Sigmoid colon (tissue), 4 donors: ENCODE results near the gene HTATIP2.
A peak's percentile ranks its signal among the peaks of the same experiment; 100 is the strongest.

Source experiments
- CTCF ChIP-seq, 4 experiments: fragments of 450-650 bp in 3 of 4; fragments of 200-600 bp in 1 of 4; IDR thresholded peaks; one replicate each; pipeline ENCODE4 v1.5.1; 2016 to 2019; ENCODE audit warnings: antibody characterized with exemption in 4 of 4, mild to moderate bottlenecking in 3 of 4, moderate library complexity in 2 of 4
- EP300 ChIP-seq, 4 donors: sonication (generic); formaldehyde crosslinking; IDR thresholded peaks; one replicate each; pipeline ENCODE4 v1.6.1; 2017; ENCODE audit warnings: antibody characterized with exemption in 4 of 4
- POLR2A ChIP-seq, 2 donors: fragments of 450-650 bp; IDR thresholded peaks; one replicate each; pipeline ENCODE4 v1.6.1; 2016; ENCODE audit warnings: antibody characterized with exemption in 2 of 2, mild to moderate bottlenecking in 2 of 2, moderate library complexity in 2 of 2
- POLR2AphosphoS5 ChIP-seq, 4 donors: sonication (generic); formaldehyde crosslinking; IDR thresholded peaks; one replicate each; pipeline ENCODE4 v1.6.1; 2017; ENCODE audit warnings: antibody characterized with exemption in 4 of 4

DNA sequence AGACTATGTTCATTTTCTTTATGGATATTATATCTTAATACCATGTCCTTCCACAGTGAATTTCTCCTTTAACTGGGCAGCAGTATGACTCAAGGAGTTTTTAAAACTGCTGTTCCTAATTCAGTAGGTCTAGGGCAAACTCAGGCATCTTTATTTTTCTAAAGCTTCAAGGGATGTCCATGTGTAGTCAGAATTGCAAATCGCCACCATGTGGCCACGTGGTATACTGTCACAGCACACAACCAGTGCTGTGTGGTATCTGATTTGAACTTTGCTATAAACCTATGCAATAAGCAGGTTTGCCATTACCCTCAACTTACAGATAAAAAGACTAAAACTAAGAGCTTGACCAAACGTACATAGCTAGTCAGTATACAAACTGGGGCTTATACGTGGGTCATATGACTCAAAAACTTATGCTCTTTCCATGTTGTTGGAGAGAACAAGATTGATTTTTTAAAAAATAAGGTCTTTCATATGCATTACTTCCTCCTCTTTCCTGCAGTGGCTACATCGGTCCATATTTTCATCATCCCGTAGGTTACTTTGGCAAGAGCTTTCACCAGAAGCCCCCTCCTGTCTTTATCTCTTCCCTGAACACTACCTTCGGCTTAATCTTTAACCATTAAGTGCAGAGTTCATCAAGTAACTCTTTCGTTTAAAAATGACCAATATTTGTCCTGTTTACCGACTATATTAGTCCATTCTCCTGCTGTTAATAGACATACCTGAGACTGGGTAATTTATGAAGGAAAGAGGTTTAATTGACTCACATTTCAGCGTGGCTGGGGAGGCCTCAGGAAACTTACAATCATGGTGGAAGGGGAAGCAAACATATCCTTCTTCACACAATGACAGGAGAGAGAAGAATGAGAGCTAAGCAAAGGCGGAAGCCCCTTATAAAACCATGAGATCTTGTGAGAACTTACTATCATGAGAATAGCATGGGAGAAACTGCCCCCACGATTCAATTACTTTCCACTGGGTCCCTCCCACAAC lies 8.0 kb upstream of the HTATIP2 start:
- TF ChIP-seq POLR2A (IDR thresholded peaks at IDR 0.05): no peak
- peak in 1 of 4 experiments; percentile 48 for TF ChIP-seq CTCF (IDR thresholded peaks at IDR 0.05)
- no peak for TF ChIP-seq POLR2AphosphoS5 (IDR thresholded peaks at IDR 0.05)
- TF ChIP-seq EP300 (IDR thresholded peaks at IDR 0.05): no peak
